HG02642 (cell line): ENCODE results near the gene LSM7.

ENCODE experiments used
- ATAC-seq: cut with Tn5 transposase; IDR thresholded peaks from one replicate; pipeline ENCODE4 v1.9.1; 2021; ENCODE audit warnings: mild to moderate bottlenecking; ENCODE audit not compliant: unreplicated experiment, poor library complexity

LSM7 gene

DNA sequence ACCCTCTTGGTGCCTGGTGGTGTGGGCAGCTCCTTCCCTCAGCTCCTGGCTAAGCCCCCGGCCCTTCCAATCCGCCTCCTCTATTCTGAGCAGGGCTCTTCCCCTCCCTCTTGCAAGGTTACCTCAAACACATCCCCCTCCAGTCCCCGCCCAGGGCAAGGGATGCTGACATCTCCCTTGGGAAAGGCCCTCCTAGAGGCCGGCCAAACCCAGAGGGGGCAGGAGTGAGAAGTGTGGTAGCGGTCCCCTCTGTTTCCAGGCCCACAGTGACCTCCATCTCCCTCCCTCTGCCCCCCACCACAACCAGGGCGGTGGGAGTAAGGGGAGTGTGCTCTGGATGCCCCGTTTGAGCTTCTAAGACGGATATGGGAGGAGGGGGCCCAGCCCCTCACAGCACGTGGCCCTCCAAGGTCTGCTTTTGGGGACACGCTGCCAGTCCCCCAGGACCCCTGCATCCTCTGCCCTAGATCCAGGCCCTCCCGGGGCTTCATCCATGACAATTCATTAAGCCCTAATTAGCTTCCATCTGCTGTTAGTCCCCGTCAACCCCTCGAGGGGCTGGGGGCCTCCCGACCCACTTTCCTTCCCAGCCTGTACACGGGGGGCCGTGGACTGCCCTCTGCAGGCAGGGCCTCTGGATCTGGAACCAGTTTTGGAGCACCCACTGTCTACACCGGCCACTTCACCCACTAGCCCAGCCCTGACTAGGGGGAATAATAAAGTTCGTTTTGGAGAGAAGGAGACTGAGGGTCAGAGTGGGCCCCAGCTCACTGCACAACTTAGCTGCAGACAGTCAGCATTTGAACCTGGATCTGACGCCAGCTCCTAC lies 22.7 kb downstream of the LSM7 start:
- no peak for ATAC-seq

DNA sequence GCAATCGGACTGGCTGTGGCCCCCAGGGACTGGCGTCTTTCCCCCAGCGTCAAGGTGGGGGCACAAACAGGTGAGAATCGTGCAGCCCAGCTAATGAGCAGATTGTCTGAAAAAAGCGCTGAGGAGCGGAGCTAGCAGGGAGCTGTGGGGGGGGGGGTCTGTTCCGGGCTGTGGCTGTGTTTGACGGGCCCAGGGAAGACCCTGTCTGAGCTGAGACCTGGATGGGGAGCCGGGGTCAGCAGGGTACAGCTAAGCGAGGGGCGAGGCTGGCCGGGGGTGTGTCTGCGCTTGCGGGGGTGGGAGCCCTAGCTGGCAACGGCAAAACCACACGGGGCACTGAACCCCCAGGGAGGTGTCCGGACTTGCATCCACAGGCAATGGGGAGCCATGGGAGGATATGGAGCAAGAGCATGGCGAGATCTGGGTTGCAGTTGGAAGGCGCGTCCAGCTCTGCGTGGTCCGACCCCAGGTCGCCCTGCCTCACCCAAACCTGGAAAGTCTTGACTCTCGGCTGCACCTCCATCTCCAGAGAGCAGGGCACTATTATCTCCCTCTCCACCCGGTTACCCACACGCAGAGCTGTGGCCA lies 25.1 kb downstream of the LSM7 start:
- no peak for ATAC-seq

DNA sequence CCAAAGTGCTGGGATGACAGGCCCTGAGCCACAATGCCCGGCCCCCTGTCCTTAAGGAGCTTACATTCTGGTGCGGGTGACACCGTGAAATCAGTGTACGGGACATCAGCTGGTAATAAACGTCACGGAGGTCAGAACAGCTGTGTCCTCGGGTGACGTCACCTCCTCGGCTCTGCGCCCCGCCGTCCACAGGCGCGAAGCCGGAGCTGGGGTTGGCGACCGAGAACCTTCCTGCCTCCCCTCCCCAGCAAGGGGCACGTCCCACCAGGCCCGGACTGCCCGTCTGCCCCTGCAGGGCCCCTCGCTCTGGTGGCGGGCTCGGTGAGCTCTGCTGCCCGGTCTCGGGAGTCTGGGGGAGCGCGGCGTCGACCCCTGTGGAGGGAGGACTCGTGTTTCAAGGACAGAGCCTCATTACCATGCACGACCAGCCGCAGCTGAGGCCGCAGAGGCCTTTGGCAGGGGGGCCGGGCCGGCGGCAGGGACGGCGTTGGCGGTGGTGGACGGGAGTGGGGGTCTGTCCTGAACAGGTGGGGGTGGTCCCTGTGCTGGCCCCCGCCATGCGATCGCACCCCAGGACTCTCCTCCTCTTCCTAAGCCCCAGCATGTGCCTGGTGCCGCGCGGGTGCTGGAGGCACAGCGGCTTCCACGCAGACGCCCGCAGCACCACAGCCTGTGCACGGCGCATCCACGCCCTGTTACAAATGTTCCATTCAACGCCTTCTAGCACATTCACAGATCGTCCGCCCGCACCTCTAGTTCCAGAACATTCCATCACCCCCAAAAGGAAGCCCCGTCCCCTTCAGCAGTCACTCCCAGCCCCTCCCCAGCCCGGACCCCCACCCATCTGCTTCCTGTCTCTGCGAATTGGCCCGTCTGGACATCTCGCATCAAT lies 25.8 kb downstream of the LSM7 start:
- no peak for ATAC-seq

DNA sequence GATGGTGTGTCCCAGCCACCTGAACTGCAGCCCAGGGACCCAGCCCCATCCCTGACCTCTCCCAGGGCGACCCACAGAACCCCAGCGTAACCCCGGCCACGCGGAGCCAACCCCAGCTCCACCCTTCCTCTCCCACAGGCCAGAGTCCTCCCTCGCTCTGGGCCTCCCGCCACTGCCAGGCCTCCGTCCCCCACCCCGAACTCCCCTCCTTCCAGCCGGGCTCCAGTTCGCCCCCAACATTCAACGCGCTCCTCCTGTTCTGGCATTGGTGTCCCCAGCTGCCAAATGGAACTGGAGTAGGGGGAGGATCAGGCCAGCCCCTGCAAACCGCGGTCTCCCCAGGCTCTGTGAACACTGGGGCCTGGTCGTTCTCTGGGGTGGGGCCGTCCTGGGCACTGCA lies 27.9 kb downstream of the LSM7 start:
- ATAC-seq: no peak

DNA sequence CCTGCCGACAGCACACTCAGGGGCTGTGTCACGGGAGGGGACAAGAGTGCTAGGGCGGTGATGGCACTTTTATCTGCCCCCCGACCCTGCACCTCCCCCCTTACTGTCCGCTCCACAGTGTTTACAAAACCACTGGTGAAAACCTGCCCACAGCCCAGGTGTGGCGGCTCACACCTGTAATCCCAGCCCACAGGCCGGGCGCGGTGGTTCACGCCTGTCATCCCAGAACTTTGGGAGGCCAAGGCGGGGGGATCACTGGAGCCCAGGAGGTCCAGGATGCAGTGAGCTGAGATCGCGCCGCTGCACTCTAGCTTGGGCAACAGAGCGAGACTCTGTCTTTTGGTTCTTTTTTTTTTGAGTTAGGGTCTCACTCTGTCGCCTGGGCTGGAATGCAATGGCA lies 32.2 kb downstream of the LSM7 start:
- no peak for ATAC-seq

DNA sequence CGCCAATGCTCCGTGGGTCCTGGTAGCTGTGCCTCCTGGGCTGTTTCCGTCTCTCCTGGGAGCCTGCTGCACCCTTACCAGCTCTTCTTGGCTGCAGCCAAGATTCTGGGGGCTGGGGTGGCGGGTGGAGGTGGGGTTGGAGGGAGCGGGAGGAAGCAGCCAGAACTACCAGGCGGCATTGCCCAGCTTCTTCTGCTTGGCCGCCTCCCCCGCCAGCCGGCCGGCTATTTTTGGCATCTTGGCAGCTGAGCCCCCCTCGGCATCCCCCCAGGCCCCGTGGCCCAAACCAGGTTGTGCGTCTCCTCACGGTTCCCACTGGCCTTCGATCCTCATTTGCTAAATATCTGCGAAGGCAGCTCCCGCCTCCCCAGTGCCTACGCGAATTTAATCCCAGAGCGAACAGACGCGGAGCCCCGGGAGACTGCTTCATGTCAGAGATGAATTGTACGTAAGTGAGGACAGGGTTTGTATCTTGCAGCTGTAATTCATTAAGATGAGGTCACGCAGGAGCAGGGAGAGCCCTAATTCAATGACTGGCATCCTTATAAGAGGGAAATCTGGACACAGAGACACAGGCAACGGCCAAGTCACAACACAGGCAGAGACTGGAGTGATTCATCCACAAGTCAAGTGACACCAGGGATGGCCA lies 33.6 kb downstream of the LSM7 start:
- ATAC-seq: no peak

DNA sequence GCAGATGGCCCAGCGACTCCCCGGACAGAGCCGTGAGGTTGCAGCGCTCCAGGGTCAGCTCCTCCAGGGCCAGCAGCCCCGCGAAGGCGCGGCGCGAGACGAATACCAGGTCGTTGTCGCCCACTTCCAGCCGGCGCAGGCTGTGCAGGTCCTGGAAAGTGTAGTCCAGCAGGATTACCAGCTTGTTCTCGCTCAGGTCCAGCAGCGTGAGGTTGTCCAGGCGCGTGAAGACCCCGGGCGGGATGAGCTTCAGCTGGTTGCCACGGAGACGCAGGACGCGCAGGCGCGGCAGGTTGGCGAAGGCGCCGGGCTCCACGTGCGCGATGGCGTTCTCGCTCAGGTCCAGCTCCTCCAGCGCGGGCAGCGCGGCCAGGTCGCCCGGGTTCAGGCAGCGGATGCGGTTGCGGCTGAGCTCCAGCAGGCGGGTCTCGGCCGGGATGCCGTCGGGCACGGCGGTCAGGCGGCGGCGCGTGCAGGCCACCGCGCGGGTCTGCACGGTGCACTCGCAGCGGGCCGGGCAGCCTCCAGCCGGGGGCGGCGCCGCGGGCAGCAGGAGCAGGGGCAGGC lies 37.1 kb downstream of the LSM7 start:
- no peak for ATAC-seq

DNA sequence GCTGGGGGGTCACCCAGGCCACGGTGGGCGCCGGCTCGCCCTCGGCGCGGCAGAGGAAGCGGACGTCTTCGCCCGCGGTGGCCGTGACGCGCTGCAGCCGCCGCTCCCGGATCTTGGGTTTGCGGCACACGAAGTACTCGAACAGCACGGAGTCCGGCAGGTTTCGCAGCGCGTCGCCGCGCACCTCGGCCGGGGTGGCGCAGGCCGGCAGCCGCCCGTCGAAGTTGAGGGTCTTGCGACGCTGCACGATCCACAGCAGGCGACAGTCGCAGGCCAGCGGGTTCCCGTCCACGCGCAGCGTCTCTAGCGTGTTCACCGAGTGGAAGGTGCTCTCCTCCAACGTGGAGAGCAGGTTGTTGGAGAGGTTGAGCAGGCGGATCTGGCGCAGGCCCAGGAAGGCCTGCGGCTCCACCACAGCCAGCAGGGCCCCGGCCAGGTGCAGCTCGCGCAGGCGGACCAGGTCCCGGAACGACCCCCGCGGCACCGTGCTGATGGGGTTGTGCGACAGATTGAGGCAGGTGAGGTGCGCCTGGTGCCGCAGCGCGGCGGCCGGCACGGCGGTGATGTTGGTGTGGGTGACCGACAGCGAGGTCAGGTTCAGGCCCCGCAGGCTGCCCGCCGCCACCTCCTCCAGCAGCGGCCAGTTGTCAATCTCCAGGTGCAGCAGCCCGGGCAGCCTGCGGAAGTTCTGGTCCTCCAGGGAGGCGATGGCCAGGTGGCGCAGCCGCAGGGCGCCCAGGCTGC lies 37.8 kb downstream of the LSM7 start:
- no peak for ATAC-seq

DNA sequence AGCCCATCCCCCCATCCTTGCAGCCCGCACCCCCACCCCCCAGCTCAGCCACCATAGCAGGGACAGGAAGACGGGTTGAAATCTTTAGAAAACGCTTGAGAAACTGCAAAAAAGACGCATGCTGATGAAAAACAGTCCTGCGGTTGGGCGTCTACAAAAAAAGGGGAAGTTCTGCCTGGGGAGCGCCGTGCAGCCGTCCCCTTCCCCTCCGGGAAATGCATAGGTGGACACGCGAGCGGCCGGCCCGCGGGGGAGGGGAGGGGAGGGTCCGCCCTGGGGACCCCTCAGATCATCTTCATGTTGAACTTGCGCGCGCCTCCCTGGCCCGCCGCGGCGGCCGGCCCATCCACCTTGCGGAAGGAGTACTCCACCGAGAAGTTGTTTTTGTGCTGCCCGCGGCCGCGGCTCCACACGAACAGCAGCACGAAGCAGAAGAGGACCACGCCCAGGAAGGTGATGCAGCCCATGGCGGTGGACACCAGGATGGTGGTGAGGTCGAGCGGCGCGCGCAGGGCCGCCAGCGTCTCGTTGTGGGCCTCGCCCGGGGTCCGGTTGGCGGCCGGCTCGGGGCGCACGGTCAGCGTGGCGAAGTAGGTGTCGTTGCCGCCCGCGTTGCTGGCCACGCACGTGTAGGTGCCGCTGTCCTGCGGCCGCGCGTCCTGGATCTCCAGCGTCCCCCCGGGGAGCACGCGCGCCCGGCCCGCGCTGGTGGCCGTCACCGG lies 38.5 kb downstream of the LSM7 start:
- no peak for ATAC-seq

DNA sequence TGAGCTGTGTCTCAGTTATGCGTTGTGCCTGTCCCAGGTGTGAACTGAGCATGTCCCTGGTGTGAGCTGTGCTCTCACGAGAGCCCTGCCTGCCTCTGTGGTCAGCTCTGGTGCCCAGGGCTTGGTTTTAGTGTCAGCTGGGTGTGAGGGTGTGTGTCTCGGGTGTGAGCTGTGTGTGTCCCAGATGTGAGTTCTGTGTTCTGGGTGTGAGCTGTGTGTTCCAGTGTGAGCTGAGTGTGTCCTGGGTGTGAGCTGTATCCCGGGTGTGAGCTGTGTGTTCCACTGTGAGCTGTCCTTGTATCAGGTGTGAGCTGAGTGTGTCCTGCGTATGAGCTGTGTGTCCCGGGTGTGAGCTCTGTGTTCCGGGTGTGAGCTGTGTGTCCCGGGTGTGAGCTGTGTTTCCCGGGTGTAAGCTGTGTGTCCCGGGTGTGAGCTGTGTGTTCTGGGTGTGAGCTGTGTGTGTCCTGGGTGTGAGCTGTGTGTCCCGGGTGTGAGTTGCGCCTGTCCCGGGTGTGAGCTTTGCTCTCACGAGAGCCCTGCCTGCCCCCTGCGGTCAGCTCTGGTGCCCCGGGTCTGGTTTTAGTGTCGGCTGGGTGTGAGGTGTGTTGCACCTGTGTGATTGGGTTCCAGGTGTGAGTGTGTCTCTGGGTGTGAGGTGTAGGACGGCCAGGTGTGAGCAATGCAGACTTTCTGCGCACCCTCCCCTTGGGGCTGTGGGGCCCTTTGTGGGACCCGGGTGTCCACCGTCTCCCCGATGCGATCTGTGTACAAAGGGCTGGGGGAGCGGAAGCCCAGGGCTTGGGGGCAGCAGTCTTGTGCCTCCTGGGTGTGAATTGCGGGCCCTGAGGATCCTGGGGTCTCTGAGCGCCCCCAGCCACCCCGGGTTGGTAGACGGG lies 39.3 kb downstream of the LSM7 start:
- ATAC-seq: no peak

DNA sequence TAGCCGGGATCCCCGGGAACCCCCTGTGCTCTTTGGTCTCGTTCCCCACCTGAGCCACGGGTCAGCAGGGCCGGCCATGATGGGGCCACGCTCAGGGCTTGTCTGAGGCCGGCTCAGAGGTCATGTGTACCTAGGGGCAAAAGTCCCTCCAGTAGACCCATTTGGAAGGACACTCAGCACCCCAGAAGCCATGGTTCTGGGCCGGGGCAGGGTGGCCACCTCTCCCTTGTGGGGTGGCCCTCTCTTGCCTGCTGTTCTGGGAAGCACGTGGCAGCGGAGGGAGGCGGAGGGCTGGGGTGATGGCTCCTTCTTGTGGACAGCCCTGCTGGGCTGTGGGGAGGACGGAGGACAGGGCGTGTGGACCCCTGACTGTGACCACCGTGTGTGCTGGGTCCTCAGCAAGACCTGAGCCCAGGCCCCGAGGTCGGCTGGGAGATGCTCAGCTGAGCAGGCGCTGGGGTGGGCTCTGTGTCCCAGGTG lies 40.0 kb downstream of the LSM7 start:
- ATAC-seq: no peak

DNA sequence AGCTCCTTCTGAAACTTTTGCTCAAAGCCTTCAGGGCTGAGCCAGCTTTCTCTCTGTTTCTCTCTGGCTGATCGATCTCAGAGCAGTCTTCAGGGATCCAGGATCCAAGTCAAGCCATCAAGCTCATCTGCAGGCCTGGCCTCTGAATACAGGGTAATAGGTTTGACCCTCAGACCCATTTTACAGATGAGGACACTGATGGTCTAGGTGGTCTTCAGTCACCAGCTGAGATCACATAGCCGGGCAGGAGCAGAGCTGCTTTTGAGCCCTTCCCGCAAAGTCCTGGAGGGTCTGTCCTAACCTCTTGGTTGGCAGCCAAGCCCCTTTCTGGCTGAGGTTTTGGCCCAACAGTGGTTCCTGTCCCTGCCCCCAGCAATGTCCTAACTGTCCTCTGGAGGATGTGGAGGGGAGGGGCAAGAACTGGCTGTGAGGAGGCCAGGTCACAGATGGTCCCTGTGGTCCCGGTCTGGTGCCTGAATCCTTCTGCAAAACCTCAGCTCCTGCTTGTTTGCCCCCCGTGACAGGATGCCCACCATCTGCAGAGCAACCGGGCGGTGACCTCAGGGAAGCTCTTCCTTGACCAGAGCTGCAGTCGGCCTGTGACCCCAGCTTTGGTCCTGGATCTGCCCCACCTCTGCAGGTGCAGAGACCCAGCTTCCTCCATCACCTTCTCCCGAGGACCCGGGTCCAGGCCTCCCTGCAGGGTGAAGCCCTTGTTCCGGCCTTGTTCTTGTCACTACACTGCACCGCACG lies 40.6 kb downstream of the LSM7 start:
- no peak for ATAC-seq

DNA sequence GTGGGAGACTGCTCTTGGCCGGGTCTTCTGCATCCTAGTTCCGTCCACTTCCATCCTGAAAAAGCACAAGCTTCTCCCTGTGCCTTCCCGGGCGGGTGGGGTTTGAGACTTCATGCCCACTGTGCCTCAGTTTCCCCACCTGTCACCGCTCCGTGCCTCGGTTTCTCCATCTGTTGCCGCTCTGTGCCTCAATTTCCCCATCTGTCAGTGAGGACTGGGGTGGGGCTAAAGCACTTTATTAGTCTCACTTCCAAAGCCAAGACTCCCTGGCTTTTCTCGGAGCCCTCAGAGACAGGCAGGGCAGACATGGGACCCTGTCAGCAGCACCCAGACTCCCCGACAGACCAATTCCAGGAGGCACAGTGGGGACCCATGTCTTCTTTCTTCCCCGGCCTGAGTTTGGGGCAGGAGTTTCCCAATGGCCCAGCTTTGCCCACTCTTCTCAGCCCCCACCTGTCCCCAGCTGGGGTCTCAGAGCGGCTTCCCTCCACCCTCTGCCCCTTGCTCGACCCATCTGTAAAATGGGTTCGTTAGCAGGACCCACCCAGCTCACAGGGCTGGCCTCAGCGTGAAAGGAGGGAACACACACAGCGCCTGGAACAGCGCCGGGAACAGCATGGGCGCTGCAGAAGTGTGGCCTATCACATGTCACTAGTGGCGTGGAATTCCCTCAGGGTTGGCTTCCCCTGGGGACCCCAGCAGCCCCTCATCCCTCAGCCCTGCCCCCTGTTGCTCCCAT lies 41.8 kb downstream of the LSM7 start:
- ATAC-seq: no peak

DNA sequence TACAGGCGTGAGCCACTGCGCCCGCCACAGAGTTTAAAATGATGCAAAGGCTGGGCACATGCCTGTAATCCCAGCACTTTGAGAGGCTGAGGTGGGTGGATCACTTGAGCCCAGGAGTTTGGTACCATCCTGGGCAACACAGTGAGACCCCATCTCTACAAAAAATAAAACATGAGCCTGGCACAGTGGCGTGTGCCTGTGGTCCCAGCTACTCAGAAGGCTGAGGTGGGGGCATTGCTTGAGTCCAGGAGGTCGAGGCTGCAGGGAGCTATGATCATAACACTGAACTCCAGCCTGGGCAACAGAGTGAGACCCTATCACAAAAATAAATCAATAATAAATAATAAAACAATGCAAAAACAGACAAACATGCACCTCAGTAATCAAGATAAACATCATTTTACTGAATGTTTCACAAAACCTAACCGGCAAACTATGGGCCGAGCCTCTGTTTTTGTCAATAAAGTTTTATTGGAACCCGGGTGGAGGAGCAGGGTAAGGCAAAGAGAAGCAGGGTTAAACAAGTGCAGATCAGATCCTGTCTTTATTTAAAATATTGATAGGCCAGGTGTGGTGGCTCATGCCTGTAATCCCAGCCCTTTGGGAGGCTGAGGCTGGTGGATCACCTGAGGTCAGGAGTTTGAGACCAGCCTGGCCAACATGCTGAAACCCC lies 44.4 kb downstream of the LSM7 start:
- ATAC-seq: no peak

DNA sequence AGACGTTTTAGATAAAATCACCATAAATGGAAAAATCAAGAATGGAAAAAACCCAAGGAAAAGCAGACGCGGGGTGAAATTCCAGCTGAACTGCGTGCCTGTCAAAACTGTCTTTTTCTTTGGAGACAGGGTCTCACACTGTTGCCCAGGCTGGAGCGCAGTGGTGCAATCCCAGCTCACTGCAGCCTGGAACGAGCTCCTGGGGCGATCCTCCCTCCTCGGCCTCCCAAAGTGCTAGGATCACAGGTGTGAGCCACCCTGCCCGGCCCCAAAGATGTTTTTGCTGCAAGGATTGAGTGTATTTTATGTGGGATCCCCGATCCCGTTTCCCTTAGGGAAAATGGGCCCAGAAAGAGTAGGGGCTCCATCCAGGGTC lies 45.5 kb downstream of the LSM7 start:
- no peak for ATAC-seq
